ENCODE measurements around the gene FN3KRP.

GRCh38 chr17:82754297-82755208 lies 38.0 kb downstream of the FN3KRP start:
- TF ChIP-seq CTCF (IDR thresholded peaks at IDR 0.05): no peak
- no peak for TF ChIP-seq POLR2A (IDR thresholded peaks at IDR 0.05)
